Nephron progenitor cell (in vitro differentiated cells): ENCODE data around the gene EPN2.

ENCODE experiments used
- DNase-seq: peaks from one replicate; pipeline ENCODE4 v3.0.0; 2021
- H3K27ac Mint-ChIP-seq: 2 replicates; pipeline ENCODE4 v1.8.0; 2021; ENCODE audit warnings: mild to moderate bottlenecking, moderate library complexity, mixed read lengths
- H3K27me3 Mint-ChIP-seq: 2 replicates; pipeline ENCODE4 v1.8.0; 2021; ENCODE audit warnings: mild to moderate bottlenecking, low read depth, mixed read lengths; ENCODE audit not compliant: poor library complexity
- H3K36me3 Mint-ChIP-seq: 2 replicates; pipeline ENCODE4 v1.8.0; 2021; ENCODE audit warnings: low read depth, mixed read lengths
- H3K4me1 Mint-ChIP-seq: 2 replicates; pipeline ENCODE4 v1.8.0; 2021; ENCODE audit warnings: mixed read lengths
- H3K4me3 Mint-ChIP-seq: 2 replicates; pipeline ENCODE4 v1.8.0; 2021; ENCODE audit warnings: mild to moderate bottlenecking, moderate library complexity, mixed read lengths
- H3K9me3 Mint-ChIP-seq: 2 replicates; pipeline ENCODE4 v1.8.0; 2021; ENCODE audit warnings: mild to moderate bottlenecking, moderate library complexity, mixed read lengths
- CTCF ChIP-seq: fragments of 200-600 bp; sonication (generic); IDR thresholded peaks from 2 replicates; pipeline ENCODE4 v1.5.0; 2021; ENCODE audit warnings: antibody characterized with exemption

Gene EPN2

GRCh38 chr17:19304209-19304608, 67.0 kb downstream of the EPN2 start:
- peaks cover 4% of the 10 kb centered on the region for H3K36me3 Mint-ChIP-seq
- peaks cover 6% of the 10 kb centered on the region for H3K4me1 Mint-ChIP-seq
- no peak overlapping the region for H3K4me3 Mint-ChIP-seq
- no peak for TF ChIP-seq CTCF
- no peak for DNase-seq
- peak overlapping the region; percentile 59 for H3K27ac Mint-ChIP-seq
- H3K27me3 Mint-ChIP-seq, result no peaks in the 10 kb centered on the region
- H3K9me3 Mint-ChIP-seq, result no peaks in the 10 kb centered on the region

- TF ChIP-seq CTCF, result no peak
- H3K4me3 Mint-ChIP-seq, result no peak overlapping the region
- peak overlapping the region; percentile 59 for H3K27ac Mint-ChIP-seq
- H3K4me1 Mint-ChIP-seq, result peaks cover 6% of the 10 kb centered on the region
- no peaks in the 10 kb centered on the region for H3K27me3 Mint-ChIP-seq
- peaks cover 4% of the 10 kb centered on the region for H3K36me3 Mint-ChIP-seq
- no peak for DNase-seq
- H3K9me3 Mint-ChIP-seq, result no peaks in the 10 kb centered on the region
Measured at GRCh38 chr17:19304751-19305150, 67.6 kb downstream of the EPN2 start.

- no peak overlapping the region for H3K4me3 Mint-ChIP-seq
- no peaks in the 10 kb centered on the region for H3K27me3 Mint-ChIP-seq
- no peak for DNase-seq
- H3K4me1 Mint-ChIP-seq, result peaks cover 6% of the 10 kb centered on the region
- no peak overlapping the region for H3K27ac Mint-ChIP-seq
- no peak for TF ChIP-seq CTCF
- H3K36me3 Mint-ChIP-seq, result peaks cover 4% of the 10 kb centered on the region
- H3K9me3 Mint-ChIP-seq, result no peaks in the 10 kb centered on the region
Measured at GRCh38 chr17:19305256-19305655, 68.1 kb downstream of the EPN2 start.

GRCh38 chr17:19305761-19306159, 68.6 kb downstream of the EPN2 start:
- DNase-seq, result no peak
- H3K9me3 Mint-ChIP-seq, result no peaks in the 10 kb centered on the region
- H3K27me3 Mint-ChIP-seq, result no peaks in the 10 kb centered on the region
- no peak for TF ChIP-seq CTCF
- no peak overlapping the region for H3K4me3 Mint-ChIP-seq
- H3K36me3 Mint-ChIP-seq, result peaks cover 4% of the 10 kb centered on the region
- H3K27ac Mint-ChIP-seq, result peak overlapping the region; percentile 26
- peaks cover 6% of the 10 kb centered on the region for H3K4me1 Mint-ChIP-seq

GRCh38 chr17:19306160-19307111, 69.3 kb downstream of the EPN2 start:
- peaks cover 5% of the 10 kb centered on the region for H3K36me3 Mint-ChIP-seq
- H3K27me3 Mint-ChIP-seq, result no peaks in the 10 kb centered on the region
- H3K4me1 Mint-ChIP-seq, result peaks cover 6% of the 10 kb centered on the region
- peak overlapping the region; percentile 26 for H3K27ac Mint-ChIP-seq
- no peak for TF ChIP-seq CTCF
- H3K4me3 Mint-ChIP-seq, result no peak overlapping the region
- DNase-seq, result no peak
- H3K9me3 Mint-ChIP-seq, result no peaks in the 10 kb centered on the region

GRCh38 chr17:19307521-19307920, 70.4 kb downstream of the EPN2 start:
- H3K36me3 Mint-ChIP-seq, result peaks cover 13% of the 10 kb centered on the region
- H3K4me1 Mint-ChIP-seq, result peaks cover 6% of the 10 kb centered on the region
- H3K27me3 Mint-ChIP-seq, result no peaks in the 10 kb centered on the region
- H3K9me3 Mint-ChIP-seq, result no peaks in the 10 kb centered on the region
- H3K4me3 Mint-ChIP-seq, result no peak overlapping the region
- DNase-seq, result no peak
- H3K27ac Mint-ChIP-seq, result no peak overlapping the region
- no peak for TF ChIP-seq CTCF
